BLaER1 treated with 17β-estradiol and CSF1 and Interleukin-3, amounts not matched to agents 10 nM and 100 nM (cell line): ENCODE measurements around the gene AGTR1.

Source experiments
- H3K27ac ChIP-seq, 11 experiments: shearing (Covaris generic); formaldehyde crosslinking; 2 replicates each; pipeline ENCODE4 v1.8.1; 2022
- H3K27me3 ChIP-seq, 11 experiments: shearing (Covaris generic); formaldehyde crosslinking; 2 replicates each; pipeline ENCODE4 v1.8.1; 2022
- H3K36me3 ChIP-seq, 11 experiments: shearing (Covaris generic); formaldehyde crosslinking; 2 replicates each; pipeline ENCODE4 v1.8.1; 2022
- H3K4me1 ChIP-seq, 10 experiments: shearing (Covaris generic); formaldehyde crosslinking; 2 replicates each; pipeline ENCODE4 v1.8.1; 2022
- H3K4me2 ChIP-seq, 11 experiments: shearing (Covaris generic); formaldehyde crosslinking; 2 replicates each; pipeline ENCODE4 v1.8.1; 2022
- H3K4me3 ChIP-seq, 10 experiments: shearing (Covaris generic); formaldehyde crosslinking; 2 replicates each; pipeline ENCODE4 v1.8.1; 2022
- H3K9ac ChIP-seq, 11 experiments: shearing (Covaris generic); formaldehyde crosslinking; 2 replicates each; pipeline ENCODE4 v1.8.1; 2022
- H3K9me3 ChIP-seq, 11 experiments: shearing (Covaris generic); formaldehyde crosslinking; replicated peaks in 1 of 11; 2 replicates each; pipeline ENCODE4 v1.8.1; 2022
- H4K20me1 ChIP-seq, 11 experiments: shearing (Covaris generic); formaldehyde crosslinking; 2 replicates each; pipeline ENCODE4 v1.8.1; 2022
- Cebpa-rat ChIP-seq, 11 experiments: shearing (Covaris generic); IDR thresholded peaks; 2 replicates each; pipeline ENCODE4 v1.8.1; 2022

AGTR1 gene

DNA sequence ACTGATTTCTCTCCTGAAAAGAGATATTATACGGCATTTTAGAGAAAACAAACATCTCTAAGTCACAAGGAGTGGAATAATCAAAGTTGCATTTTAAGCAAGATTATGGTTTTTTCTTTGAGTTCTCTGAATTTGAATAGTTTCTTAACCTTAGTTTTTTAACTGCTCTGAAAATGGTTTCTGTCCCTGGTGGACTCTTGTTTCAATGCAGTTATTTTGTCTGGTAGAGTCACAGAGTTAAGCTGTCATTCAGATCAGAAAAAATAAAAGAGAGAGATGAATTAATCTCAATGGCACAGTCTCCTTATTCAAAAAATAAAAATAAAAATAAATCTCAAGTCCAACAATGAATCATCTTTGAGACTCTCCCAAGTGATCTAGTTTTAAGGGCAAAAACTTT lies 19.0 kb downstream of the AGTR1 start:
- H3K27ac ChIP-seq, result no peak overlapping the region
- H3K36me3 ChIP-seq, result no peaks in the 10 kb centered on the region
- no peak overlapping the region for H3K4me3 ChIP-seq
- no peak for TF ChIP-seq Cebpa-rat (IDR thresholded peaks at IDR 0.05)
- no peaks in the 10 kb centered on the region for H4K20me1 ChIP-seq
- no peaks in the 10 kb centered on the region for H3K9me3 ChIP-seq
- no peaks in the 10 kb centered on the region for H3K27me3 ChIP-seq
- no peak overlapping the region for H3K9ac ChIP-seq
- H3K4me2 ChIP-seq, result no peak overlapping the region
- H3K4me1 ChIP-seq, result no peaks in the 10 kb centered on the region

DNA sequence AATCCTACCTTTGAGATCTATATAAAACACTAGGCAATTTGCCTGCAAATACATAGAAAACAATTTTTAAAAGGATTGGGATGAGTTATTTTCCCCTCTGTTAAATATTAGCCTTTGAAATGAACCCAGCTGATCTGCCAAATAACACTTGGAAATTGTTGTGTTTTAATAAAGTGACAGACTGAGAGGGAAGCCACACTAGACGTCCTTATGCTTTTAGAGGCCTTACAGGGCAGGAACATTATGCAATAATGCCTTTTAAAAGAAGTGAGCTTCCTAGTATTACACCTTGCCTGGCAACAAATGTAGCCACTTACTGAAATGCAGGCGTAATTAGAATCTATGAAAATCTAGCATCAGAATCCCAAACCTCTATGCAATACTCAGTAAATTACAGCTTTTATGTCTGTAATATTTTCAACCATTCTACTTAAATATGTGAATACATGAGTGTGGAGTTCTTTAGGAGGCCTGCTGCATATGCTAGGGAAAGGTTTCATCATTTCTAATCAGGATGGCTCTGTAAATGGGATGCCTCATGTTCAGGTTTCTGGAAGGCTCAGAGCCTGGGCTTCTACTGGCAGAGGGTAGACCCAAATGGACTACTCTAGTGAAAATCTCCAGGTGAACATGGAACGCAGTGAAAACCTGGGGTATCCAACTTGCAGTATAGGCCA lies 20.3 kb downstream of the AGTR1 start:
- Histone ChIP-seq H3K4me3 (no peak overlapping the region), H3K9me3 (no peaks in the 10 kb centered on the region), H3K27ac (no peak overlapping the region), H4K20me1 (no peaks in the 10 kb centered on the region), H3K36me3 (no peaks in the 10 kb centered on the region), H3K4me1 (no peaks in the 10 kb centered on the region), H3K4me2 (no peak overlapping the region), H3K9ac (no peak overlapping the region), H3K27me3 (no peaks in the 10 kb centered on the region)
- no peak for TF ChIP-seq Cebpa-rat (IDR thresholded peaks at IDR 0.05)

DNA sequence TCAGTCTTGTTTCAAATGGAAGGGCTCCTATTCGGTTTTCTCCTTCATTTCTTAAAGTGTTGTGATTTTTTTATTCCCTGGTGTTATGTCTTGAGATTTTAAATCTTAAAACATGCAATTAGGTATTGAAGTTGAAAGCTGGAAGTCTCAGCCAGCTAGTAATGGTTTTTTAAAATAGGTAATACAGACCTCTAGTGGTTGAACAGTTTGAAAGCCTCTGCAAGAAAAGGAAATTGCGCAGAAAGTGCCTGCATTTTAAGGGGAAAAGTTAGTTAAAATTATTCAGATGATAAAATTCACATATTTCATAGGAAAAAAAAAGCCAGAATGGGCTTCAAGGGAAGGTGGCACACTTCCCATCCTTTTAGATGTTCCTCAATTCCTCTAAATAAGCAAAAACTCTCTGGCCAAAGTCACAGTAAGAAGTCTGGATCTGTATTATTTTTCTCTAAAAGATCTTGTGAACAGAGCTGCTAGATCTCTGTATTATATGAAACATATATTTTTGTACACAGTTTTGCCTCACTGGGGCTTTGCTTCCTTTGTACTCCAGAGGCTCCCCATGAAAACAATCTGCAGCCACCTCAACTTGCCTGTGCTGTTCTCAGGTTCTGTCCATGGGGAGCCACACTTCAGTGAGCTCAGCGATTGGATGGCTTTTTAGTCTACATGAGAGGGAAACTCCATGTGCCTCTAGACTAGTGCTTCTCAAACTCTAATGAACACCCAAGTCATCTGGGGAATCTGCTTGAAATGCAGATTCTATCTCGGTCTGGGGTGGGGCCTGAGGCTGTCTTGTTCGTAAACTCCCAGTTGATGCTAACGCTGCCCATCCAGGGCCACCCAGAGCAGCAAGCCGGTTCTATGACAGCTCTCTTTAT lies 21.5 kb downstream of the AGTR1 start:
- no peaks in the 10 kb centered on the region for H4K20me1 ChIP-seq
- H3K4me1 ChIP-seq, result no peaks in the 10 kb centered on the region
- H3K4me3 ChIP-seq, result no peak overlapping the region
- H3K27ac ChIP-seq, result no peak overlapping the region
- peak overlapping the region in 1 of 11 experiments; percentile 7; a peak in 1 of 22 replicates for H3K9ac ChIP-seq
- no peak for TF ChIP-seq Cebpa-rat (IDR thresholded peaks at IDR 0.05)
- H3K4me2 ChIP-seq, result no peak overlapping the region
- H3K27me3 ChIP-seq, result no peaks in the 10 kb centered on the region
- no peaks in the 10 kb centered on the region for H3K36me3 ChIP-seq
- no peaks in the 10 kb centered on the region for H3K9me3 ChIP-seq

DNA sequence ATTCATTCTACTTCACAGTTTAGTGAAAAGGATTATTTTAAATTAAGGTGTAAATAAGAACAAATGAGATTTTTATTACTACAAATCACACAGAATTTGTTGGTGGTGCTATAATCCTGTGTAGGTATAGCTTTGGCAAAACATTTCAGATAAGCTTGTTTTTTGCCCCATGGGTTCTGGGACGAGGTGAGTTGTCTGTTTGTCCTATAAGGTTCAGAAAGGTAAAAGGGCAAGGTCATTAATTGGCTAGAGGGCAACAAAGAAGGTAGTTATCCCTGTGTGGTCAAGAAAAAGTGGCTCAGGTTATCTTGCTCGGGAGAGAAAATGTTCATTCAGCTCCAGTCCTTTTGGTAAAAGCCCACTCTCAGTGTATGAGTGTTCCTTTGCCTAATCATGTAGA lies 23.2 kb downstream of the AGTR1 start:
- no peaks in the 10 kb centered on the region for H3K36me3 ChIP-seq
- H3K27me3 ChIP-seq, result no peaks in the 10 kb centered on the region
- H3K9me3 ChIP-seq, result no peaks in the 10 kb centered on the region
- no peaks in the 10 kb centered on the region for H3K4me1 ChIP-seq
- no peaks in the 10 kb centered on the region for H4K20me1 ChIP-seq
- no peak for TF ChIP-seq Cebpa-rat (IDR thresholded peaks at IDR 0.05)
- H3K9ac ChIP-seq, result no peak overlapping the region
- H3K4me2 ChIP-seq, result no peak overlapping the region
- no peak overlapping the region for H3K27ac ChIP-seq
- no peak overlapping the region for H3K4me3 ChIP-seq

DNA sequence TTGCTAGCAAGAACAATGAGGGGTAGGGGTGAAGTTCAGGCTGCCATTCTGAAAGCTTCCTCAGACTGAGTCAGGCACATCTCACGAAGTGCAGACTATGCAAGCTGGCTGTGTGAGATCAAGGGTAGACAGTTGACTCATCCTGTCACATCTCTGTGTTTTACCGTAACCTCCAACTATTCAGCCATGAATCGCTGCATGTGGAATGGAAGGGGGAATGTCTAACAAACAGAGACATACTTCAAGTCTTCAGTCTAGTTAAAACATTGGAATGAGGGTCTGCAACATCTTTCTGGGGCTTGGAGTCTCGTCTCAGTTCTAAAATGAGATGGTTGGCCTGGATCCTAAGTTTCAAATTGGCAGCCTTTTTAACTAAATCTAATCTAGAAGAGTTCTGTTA lies 25.9 kb downstream of the AGTR1 start:
- Histone ChIP-seq H3K9me3 (no peaks in the 10 kb centered on the region), H3K4me1 (no peaks in the 10 kb centered on the region), H4K20me1 (no peaks in the 10 kb centered on the region), H3K9ac (no peak overlapping the region), H3K36me3 (no peaks in the 10 kb centered on the region), H3K4me2 (no peak overlapping the region), H3K4me3 (no peak overlapping the region), H3K27me3 (no peaks in the 10 kb centered on the region), H3K27ac (no peak overlapping the region)
- no peak for TF ChIP-seq Cebpa-rat (IDR thresholded peaks at IDR 0.05)

DNA sequence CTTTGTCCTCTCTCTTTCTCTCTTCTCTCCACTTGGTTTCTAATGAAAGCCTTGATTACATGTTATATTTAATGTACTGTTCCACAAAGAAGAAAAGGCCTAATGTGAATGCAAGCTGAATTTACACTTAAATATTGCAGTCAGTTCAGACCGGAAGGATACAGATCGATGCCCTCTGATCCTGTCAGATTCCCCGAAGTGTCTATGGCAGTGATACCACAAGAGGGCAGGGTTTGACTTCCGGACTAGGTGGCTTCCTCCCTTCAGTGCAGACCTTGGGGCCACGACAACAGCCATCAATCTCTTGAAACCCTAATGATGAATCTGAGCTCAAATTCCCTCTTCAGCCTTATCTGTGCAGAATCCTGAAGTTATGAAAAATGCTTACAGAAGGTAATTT lies 29.5 kb downstream of the AGTR1 start:
- no peak overlapping the region for H3K4me2 ChIP-seq

DNA sequence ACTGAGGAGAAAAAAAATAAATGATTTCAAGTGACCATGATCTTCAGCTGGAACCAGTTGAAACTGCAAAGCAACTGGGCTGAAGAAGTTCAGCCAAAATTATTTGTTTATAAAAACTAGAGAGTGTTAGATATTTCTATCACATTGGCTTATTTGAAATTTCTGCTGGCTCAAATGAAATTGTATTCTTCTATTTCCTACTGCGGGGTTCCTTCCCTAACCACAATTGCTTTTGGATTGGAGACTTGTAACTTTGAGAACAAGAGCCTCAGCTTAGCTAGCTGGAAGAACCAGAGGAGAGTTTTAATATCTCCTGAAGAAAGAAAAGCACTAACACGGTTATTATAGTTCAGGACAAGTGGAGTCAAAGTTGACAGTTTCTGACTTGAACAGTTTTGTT lies 31.1 kb downstream of the AGTR1 start:
- Histone ChIP-seq H3K4me3 (no peak overlapping the region), H3K9me3 (no peaks in the 10 kb centered on the region), H3K27ac (no peak overlapping the region), H3K4me1 (peaks cover 0 to 6% (median 0%) of the 10 kb centered on the region in 10 experiments; a peak in 2 of 20 replicates), H4K20me1 (no peaks in the 10 kb centered on the region), H3K36me3 (no peaks in the 10 kb centered on the region), H3K27me3 (no peaks in the 10 kb centered on the region), H3K4me2 (peak overlapping the region in 1 of 11 experiments; percentile 25; a peak in 1 of 22 replicates), H3K9ac (no peak overlapping the region)
- no peak for TF ChIP-seq Cebpa-rat (IDR thresholded peaks at IDR 0.05)

More for the DNA sequence above, 29.5 kb downstream of the AGTR1 start:
- no peak overlapping the region for H3K9ac ChIP-seq
- no peak overlapping the region for H3K4me3 ChIP-seq
- H3K4me1 ChIP-seq, result peaks cover 0 to 6% (median 0%) of the 10 kb centered on the region in 10 experiments; a peak in 2 of 20 replicates
- no peaks in the 10 kb centered on the region for H4K20me1 ChIP-seq
- H3K36me3 ChIP-seq, result no peaks in the 10 kb centered on the region
- H3K27ac ChIP-seq, result no peak overlapping the region
- H3K27me3 ChIP-seq, result no peaks in the 10 kb centered on the region
- no peak for TF ChIP-seq Cebpa-rat (IDR thresholded peaks at IDR 0.05)
- no peaks in the 10 kb centered on the region for H3K9me3 ChIP-seq

DNA sequence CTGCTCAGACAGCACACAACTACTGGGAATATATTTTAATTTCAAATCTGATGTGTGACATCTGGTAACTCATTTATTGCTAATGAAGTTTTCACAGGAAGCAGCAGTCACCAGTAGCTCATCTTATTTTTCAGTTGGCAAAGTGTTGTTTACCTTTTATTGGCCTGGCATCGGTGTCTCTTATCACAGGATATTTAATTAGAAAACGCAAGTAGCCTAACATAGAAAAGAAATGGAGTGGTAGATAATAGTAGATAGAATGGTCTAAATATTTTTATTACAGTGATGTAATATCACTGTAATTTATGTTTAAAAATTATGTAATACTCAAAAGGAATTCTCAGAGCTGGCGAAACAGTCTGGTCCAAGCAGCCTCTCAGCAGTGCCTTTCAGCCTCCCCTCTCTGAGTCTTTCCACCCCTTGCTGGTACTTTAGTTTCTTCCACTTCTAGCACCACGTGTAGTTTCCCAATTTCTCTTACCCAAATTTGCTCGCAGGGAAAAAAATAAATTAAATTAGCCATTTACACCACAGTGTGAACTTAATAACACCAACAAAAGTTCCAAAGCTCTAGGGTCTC lies 31.9 kb downstream of the AGTR1 start:
- TF ChIP-seq Cebpa-rat (IDR thresholded peaks at IDR 0.05), result no peak
- Histone ChIP-seq H3K4me2 (no peak overlapping the region), H3K36me3 (no peaks in the 10 kb centered on the region), H3K27me3 (no peaks in the 10 kb centered on the region), H3K4me1 (peaks cover 0 to 6% (median 0%) of the 10 kb centered on the region in 10 experiments; a peak in 2 of 20 replicates), H3K9me3 (no peaks in the 10 kb centered on the region), H3K4me3 (no peak overlapping the region), H3K9ac (no peak overlapping the region), H3K27ac (no peak overlapping the region), H4K20me1 (no peaks in the 10 kb centered on the region)

DNA sequence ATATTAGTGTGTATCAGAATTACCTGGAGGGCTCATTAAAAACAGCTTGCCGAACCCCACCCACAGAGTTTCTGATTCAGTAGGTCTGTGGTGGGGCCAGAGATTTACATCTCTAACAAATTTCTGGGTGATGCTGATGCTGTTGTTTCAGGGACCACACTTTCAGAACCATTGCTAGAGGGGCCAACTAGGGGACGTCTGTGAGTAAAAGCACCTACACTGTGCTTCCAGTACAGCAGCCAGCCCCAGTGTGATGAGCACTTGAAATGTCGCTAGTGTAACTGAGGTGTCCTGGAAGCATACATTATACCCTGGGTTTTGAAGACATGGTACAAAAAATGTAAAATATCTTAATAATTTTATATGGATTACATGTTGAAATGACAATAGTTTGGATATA lies 33.0 kb downstream of the AGTR1 start:
- Histone ChIP-seq H3K27ac (no peak overlapping the region), H4K20me1 (no peaks in the 10 kb centered on the region), H3K9me3 (no peaks in the 10 kb centered on the region), H3K4me2 (no peak overlapping the region), H3K27me3 (no peaks in the 10 kb centered on the region), H3K4me3 (no peak overlapping the region), H3K4me1 (peaks cover 0 to 10% (median 4%) of the 10 kb centered on the region in 10 experiments; a peak in 14 of 20 replicates), H3K36me3 (no peaks in the 10 kb centered on the region), H3K9ac (no peak overlapping the region)
- TF ChIP-seq Cebpa-rat (IDR thresholded peaks at IDR 0.05), result no peak
